NT2/D1 (cell line): Measurements from ENCODE around the gene SHISA5.

Experiments used
- DNase-seq: peaks from one replicate; pipeline ENCODE4 v3.0.0-alpha.2; 2011; ENCODE audit warnings: low read depth, low spot score
- H3K27me3 ChIP-seq: 2 replicates; pipeline ENCODE4 v1.6.0; 2011; ENCODE audit warnings: mild to moderate bottlenecking; ENCODE audit not compliant: insufficient read length, insufficient read depth
- H3K36me3 ChIP-seq: 2 replicates; pipeline ENCODE4 v1.6.1; 2011; ENCODE audit warnings: mild to moderate bottlenecking, low read length, mixed read lengths; ENCODE audit not compliant: insufficient read depth, insufficient read length
- H3K4me1 ChIP-seq: 2 replicates; pipeline ENCODE4 v1.5.1; 2011; ENCODE audit not compliant: insufficient read depth, insufficient read length
- H3K4me3 ChIP-seq: 2 replicates; pipeline ENCODE4 v1.5.1; 2011; ENCODE audit warnings: low read depth; ENCODE audit not compliant: insufficient read length
- H3K9ac ChIP-seq: 2 replicates; pipeline ENCODE4 v1.6.0; 2011; ENCODE audit warnings: low read depth; ENCODE audit not compliant: insufficient read length
- H3K9me3 ChIP-seq: 2 replicates; pipeline ENCODE4 v1.5.1; 2011; ENCODE audit warnings: mild to moderate bottlenecking, low read length; ENCODE audit not compliant: insufficient read depth
- SUZ12 ChIP-seq: IDR thresholded peaks from 2 replicates; pipeline ENCODE4 v1.6.1; 2011; ENCODE audit not compliant: insufficient read length, insufficient read depth; ENCODE audit errors: extremely low read depth
- YY1 ChIP-seq: IDR thresholded peaks from 2 replicates; pipeline ENCODE4 v1.6.1; 2011; ENCODE audit not compliant: insufficient read length, insufficient read depth
- ZNF274 ChIP-seq: IDR thresholded peaks from 2 replicates; pipeline ENCODE4 v1.6.1; 2011; ENCODE audit warnings: mild to moderate bottlenecking, low read depth, low read length

Gene SHISA5

DNA sequence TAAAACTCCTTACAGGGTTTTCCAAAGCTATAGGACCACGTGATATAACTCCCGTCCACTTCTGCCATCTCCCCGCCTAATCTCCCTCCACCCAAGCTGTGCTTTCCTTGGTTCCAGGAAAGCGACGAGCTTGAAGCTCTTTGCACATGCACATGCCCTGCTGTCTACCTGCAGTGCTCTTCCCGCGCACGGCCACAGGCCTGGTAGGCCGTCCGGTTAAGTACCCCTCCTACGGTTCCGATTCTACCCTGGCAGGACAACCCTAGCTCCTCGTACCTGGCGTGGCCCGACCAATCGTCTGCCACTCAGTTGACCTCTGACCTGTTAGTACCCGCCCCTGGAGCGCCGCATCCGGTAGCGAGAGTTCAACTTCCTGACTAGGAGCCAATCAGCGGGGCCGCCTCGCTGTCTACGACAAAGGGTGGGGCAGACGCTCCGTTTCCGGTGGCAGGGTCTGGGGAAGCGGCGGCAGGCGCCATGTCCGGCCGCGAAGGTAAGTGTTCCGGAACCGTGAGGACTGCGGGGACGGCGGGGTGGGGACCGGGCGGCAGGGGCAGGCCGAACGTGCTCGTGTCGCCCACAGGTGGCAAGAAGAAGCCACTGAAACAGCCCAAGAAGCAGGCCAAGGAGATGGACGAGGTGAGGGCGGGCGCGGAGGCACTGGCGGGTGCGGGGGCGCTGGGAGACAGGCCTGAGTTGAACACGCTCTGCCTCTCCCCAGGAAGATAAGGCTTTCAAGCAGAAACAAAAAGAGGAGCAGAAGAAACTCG, 64.0 kb downstream of the SHISA5 start, which contains the start of the genes CCDC51 and TMA7:
CCDC51 (minus strand) TSS at position 300 of the 770 bp plus-strand sequence. CDS start 4,991 bp downstream, outside the sequence.
TMA7 (plus strand) TSS at position 438 of the 770 bp plus-strand sequence; CDS start at position 478, 40 bp downstream.
- peak within 1 kb of the TSS; percentile 99 for H3K9ac ChIP-seq
- peaks cover 50% of the 10 kb centered on the region for H3K36me3 ChIP-seq
- H3K4me1 ChIP-seq = peaks cover 3% of the 10 kb centered on the region
- DNase-seq = peak; percentile 98
- H3K27me3 ChIP-seq = no peaks in the 10 kb centered on the region
- no peaks in the 10 kb centered on the region for H3K9me3 ChIP-seq
- TF ChIP-seq YY1 (peak; percentile 61), ZNF274 (no peak), SUZ12 (no peak)
- H3K4me3 ChIP-seq = peak within 1 kb of the TSS; percentile 95

DNA sequence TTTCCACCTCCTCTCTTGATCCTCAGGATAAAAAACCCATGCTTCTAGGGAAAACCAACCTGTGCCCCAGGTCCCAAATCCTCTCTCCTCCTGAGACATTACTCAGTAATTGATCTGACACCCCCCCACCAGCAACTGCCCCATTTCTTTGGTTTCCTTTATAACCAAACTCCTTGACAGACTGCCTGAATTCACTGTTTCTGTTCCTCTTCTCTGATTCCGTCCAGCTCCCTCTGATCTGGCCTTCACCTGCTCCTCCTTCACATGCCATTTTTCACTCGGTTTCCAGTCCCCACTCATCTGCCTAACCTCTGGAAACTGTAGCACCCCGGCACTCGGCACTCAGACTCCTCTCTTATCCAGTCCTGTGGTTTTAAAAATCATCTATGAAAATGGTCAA, 66.2 kb downstream of the SHISA5 start:
- H3K9ac ChIP-seq = no peak overlapping the region
- peaks cover 50% of the 10 kb centered on the region for H3K36me3 ChIP-seq
- H3K4me3 ChIP-seq = no peak overlapping the region
- DNase-seq = no peak
- TF ChIP-seq YY1 = no peak
- TF ChIP-seq SUZ12 = no peak
- TF ChIP-seq ZNF274 = no peak
- H3K27me3 ChIP-seq = no peaks in the 10 kb centered on the region
- H3K4me1 ChIP-seq = peaks cover 15% of the 10 kb centered on the region
- H3K9me3 ChIP-seq = no peaks in the 10 kb centered on the region

DNA sequence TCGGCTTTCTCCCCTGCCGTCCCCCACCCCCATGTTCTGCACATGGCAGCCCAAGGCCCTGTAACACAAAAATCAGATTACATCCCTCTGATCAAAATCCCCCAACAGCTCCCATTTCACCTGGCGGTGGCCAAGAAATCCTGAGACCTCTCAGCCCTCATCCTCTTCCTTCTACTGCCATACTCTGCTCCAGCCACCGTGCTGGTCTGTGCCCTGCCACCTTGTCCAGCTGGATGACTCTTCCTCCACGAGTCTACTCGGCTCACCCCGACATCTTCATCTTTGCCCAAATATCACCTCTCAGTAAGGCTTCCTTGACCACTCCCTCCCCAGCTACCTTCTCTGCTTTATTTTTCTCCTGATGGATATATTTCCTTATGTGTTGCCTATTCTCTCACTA, 67.1 kb downstream of the SHISA5 start:
- TF ChIP-seq YY1 (no peak), SUZ12 (no peak)
- Histone ChIP-seq H3K9ac (no peak overlapping the region), H3K4me3 (no peak overlapping the region), H3K9me3 (no peaks in the 10 kb centered on the region), H3K4me1 (peaks cover 15% of the 10 kb centered on the region), H3K36me3 (peaks cover 53% of the 10 kb centered on the region), H3K27me3 (no peaks in the 10 kb centered on the region)
- no peak for DNase-seq

DNA sequence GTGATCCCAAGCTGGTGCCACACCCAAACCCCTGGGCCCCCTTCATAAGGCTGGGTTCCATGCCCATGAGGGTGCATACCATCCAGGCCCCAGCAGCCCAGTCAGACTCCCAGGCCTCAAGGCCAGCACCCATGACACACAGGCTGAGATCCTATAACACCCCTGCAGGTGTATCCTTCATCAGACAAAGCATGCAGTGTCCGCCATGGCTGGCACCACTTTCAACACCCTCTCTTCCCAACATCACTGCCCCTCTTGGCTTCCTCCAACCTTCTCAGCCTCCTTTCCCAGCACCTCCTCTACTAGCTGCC, 67.5 kb downstream of the SHISA5 start:
- TF ChIP-seq ZNF274 = no peak
- no peaks in the 10 kb centered on the region for H3K27me3 ChIP-seq
- no peak for DNase-seq
- H3K9ac ChIP-seq = no peak overlapping the region
- H3K36me3 ChIP-seq = peaks cover 53% of the 10 kb centered on the region
- peaks cover 13% of the 10 kb centered on the region for H3K4me1 ChIP-seq
- no peaks in the 10 kb centered on the region for H3K9me3 ChIP-seq
- H3K4me3 ChIP-seq = no peak overlapping the region

DNA sequence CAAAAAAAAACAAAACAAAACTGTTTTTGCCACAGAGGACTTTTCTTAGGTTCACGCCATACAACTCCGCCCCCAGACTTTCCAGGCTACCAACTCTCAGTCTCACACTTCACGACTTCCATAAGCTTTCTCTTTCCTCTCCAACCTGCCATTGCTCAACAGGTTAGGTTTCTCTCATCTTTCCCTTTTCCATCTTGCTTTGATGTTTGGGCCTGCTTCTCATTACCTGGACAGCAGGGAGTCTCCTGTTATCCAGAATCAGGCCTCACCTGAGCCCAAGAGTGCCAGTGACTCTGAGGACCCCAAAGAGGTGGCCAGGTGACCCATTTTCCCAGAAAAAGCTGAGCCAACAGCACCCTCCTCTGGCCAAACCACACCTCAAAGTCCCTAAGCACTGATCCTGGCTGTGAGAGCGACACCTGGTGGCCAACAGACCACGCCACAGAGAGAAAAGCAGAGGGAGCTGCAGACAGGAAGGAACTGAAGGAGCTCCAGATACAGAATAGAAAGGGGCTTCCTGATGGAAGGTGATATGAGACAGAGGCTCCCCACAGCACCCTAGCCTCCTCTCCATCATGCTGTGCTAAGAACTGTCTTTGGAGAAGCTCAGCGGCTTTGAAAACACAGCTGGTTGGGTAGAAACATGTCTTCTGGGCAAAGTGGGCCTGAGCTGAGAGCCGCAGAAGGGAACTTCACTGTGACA, 68.0 kb downstream of the SHISA5 start:
- H3K4me3 ChIP-seq = no peak overlapping the region

DNA sequence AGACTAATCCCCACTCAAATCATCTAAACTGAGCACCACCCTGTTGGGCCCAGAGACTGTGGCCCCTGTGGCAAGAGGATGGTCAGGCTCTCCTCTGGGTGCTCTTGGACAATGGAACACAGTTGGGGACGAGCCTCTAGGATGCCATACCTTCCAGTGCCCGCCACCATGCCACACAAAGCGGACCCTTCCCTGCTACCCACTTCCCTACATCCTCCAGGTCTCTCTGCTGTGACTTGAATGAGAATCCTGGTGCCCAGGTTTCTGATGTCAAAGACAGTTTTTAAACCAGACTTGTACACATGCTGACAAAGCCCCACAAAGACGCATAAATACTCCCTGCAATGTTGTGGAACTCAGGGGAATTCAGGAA, 68.8 kb downstream of the SHISA5 start:
- no peak for DNase-seq
- H3K9ac ChIP-seq = no peak overlapping the region
- TF ChIP-seq SUZ12 = no peak
- no peak for TF ChIP-seq ZNF274
- TF ChIP-seq YY1 = no peak
- no peaks in the 10 kb centered on the region for H3K27me3 ChIP-seq
- peaks cover 55% of the 10 kb centered on the region for H3K36me3 ChIP-seq
- H3K4me1 ChIP-seq = peaks cover 19% of the 10 kb centered on the region
- H3K4me3 ChIP-seq = no peak overlapping the region
- H3K9me3 ChIP-seq = no peaks in the 10 kb centered on the region

More for the DNA sequence above, 68.0 kb downstream of the SHISA5 start:
- H3K4me1 ChIP-seq = peaks cover 13% of the 10 kb centered on the region
- H3K9ac ChIP-seq = no peak overlapping the region
- peak; percentile 90 for DNase-seq
- H3K36me3 ChIP-seq = peaks cover 54% of the 10 kb centered on the region
- TF ChIP-seq ZNF274 (no peak), SUZ12 (no peak), YY1 (no peak)
- no peaks in the 10 kb centered on the region for H3K27me3 ChIP-seq
- no peaks in the 10 kb centered on the region for H3K9me3 ChIP-seq

DNA sequence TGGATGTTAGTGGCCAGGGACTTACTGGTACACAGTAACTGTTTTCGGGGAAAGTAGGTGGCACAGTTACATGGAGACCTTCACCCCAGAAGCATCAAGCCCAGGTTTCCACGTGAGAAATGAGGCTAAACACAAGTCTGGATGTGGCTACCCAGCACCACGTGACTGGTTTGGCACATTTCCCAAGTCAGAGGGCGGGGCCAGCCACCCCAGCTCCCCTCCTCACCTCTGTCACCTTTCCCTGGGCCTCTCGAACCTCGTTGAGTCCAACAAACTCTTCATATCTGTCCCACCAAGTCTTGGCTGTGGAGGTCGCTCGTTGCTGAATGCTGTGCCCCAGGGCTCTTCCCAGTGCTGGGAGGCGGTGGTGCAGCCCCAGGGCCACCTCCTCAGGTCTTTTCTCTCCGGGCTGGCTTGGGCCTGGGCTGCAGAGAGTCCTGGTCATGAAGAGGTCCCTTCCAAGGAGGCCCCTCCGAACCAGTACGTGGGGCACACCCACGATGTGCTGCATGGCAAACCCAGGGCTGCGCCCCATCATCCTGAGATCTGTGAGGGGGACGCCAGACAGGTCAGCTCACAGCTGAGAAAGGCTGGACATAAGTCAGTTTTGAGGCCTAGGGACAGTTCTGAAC, 69.3 kb downstream of the SHISA5 start:
- no peak for DNase-seq
- H3K9ac ChIP-seq = no peak overlapping the region
- peaks cover 55% of the 10 kb centered on the region for H3K36me3 ChIP-seq
- no peaks in the 10 kb centered on the region for H3K27me3 ChIP-seq
- H3K9me3 ChIP-seq = no peaks in the 10 kb centered on the region
- H3K4me1 ChIP-seq = peaks cover 19% of the 10 kb centered on the region
- no peak for TF ChIP-seq ZNF274
- TF ChIP-seq YY1 = no peak
- TF ChIP-seq SUZ12 = no peak
- no peak overlapping the region for H3K4me3 ChIP-seq
